GM19468 (cell line): ENCODE measurements around the gene SLC22A12.

ENCODE experiments used
- ATAC-seq: cut with Tn5 transposase; IDR thresholded peaks from one replicate; pipeline ENCODE4 v1.9.1; 2021; ENCODE audit warnings: mild to moderate bottlenecking, moderate library complexity, moderate number of reproducible peaks; ENCODE audit not compliant: unreplicated experiment; ENCODE audit errors: extremely low read depth

Gene SLC22A12

GRCh38 chr11:64561984-64562722 is 28.9 kb upstream of the SLC22A12 start:
- ATAC-seq = no peak

DNA sequence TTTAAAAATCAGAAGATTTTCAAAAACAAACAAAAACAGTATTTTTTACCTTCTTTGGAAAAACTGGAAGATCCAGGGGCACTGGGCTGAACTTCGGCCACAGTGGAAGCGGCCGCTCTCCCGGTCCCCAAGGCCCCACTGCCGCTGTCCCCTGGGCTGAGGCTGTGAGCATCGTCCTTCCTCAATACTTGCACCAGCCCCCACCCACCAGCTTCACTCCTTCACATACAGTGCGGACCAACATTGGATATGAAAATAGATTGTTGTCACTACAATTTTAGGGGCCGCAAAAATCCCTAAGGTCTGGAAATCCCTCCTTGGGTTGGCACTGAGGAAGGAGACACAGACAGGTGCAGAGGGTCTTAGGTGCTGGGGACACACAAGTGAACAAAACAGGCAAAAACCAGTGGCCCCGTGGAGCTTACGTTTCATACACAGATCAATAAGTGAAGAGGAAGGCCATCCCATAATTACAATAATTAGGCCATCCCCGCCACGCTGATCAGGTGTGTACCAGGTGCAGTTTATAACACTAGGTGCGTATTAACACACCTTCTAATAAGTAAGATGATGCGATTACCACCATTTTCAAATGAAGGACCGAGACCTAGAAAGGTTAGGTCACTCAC is 28.2 kb upstream of the SLC22A12 start:
- ATAC-seq = no peak

DNA sequence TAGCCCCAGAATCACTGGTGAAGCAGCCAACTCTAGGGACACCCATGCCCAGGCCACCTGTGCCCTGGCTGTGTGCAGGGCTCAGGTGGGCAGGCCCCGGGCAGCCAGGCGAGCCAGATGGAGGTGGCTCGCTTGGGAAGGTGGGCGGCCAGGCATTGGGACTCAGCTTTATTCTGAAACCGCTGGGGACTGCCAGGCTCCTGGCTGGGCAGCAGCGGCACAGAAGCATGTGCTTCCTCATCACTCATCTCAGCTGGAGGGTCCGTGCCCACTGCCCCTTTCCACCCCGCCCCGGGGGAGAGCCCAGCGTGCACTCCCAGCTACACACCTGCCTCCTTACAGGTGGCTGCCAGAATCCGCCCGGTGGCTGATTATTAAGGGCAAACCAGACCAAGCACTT is 27.1 kb upstream of the SLC22A12 start:
- no peak for ATAC-seq

DNA sequence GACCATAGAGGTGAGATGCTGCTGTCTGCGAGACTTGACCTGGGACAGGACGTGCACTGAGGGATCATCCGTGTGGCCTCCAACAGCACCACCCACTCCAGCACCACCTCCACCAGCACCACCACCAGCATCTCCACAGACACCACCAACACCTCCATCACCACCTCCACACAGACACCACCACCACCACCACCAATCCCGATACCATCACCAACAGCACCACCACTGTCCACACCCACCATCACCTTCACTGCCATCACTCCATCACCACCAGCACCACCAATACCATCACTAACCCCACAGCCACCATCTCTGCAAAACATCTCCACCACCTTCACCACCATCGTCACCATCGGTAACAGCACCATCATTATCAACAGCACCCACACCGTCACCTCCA is 26.6 kb upstream of the SLC22A12 start:
- ATAC-seq = no peak

- ATAC-seq = no peak
Measured at GRCh38 chr11:64564947-64565889, 25.8 kb upstream of the SLC22A12 start.

- no peak for ATAC-seq
Measured at GRCh38 chr11:64566042-64566914, 24.7 kb upstream of the SLC22A12 start.

- ATAC-seq = no peak
Measured at GRCh38 chr11:64566915-64567891, 23.8 kb upstream of the SLC22A12 start.

DNA sequence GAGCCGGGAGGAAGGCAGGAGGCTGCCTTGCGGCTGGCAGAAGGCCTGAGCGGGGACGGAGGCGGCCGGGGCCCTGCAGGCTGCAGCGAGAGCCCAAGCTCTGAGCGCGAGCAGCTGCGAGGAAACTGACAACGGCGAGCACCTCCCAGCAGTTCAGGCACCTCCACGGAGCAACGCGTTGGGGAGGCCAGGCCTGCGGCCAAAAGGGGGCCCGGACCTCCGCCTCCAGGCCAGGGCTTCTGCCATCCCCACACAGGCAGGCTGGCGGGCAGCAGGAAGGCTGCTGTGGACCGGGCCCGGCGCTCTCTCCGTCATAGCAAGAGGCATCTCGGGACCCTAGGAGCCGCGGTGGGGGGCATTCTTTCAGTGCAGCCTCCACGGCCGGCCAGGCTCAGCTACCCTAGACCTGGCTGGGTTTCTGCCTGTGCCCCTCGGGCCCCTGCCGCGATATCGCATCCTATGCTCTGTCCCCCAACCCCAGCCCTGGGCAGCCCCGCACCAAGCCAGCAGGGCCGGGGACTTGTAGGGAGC is 22.9 kb upstream of the SLC22A12 start:
- ATAC-seq = no peak

DNA sequence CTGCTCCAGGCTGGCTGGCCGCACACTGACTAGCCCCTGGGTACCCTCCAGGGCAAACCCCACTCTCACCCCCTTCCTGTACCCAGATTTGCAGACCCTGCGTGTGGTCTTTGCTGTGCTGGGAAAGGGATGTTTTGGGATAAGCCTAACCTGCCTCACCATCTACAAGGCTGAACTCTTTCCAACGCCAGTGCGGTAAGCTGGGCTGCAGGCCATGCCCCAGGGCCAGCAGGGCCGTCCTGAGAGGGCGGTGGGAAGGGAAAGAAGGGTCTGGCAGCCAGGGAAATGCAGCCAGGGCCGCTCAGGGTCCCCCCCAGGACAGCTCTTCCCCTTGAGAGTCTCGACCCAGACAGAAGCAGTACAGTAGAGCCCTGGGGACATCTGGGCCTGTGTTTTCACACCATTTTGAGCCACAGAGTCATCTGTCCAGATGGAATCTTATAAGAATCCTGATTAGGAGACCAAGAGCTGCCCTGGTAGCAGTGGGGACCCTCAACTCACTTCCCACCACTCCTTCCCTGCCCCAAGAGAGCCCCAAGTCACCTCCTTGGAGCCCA is 22.4 kb upstream of the SLC22A12 start:
- ATAC-seq = no peak

GRCh38 chr11:64569300-64569970 is 21.6 kb upstream of the SLC22A12 start:
- ATAC-seq = no peak

DNA sequence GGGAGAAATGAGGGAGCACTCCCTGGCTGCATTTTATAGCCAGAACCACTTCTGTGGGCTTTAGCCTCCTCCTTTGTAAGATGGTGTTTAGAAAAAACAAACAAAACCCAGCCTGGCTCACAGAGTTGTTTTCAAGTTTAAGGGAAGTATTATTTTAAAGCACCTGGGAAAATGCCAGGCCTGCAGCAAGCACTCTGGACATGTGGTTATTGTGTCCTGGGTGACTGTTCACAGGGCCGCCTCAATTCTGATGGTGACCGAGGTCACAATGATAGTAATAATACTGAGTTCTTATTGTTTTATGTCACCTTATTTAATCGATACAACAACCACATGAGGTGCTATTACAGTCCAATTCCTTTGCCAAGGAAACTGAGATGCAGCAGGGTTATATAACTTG is 20.7 kb upstream of the SLC22A12 start:
- no peak for ATAC-seq

DNA sequence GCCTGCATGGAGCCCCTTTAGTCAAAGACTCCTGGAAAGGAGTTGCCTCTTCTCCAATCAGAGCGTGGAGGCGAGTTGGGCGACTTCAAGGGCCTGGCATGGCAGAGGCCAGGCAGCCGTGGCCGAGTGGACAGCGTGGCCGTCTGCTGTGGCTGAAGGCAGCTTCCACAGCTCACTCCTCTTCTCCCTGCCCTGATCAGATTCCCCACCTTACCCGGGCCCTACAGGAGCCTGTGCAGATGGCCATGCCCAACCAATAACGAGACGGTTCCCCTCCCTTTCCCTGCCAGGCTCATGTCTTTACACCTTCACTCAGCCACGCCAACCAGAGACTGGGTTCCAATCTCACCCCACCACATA is 20.0 kb upstream of the SLC22A12 start:
- no peak for ATAC-seq

GRCh38 chr11:64571410-64572091 is 19.5 kb upstream of the SLC22A12 start:
- no peak for ATAC-seq

- no peak for ATAC-seq
Measured at GRCh38 chr11:64572143-64572542, 18.9 kb upstream of the SLC22A12 start.

- ATAC-seq = no peak
Measured at GRCh38 chr11:64577202-64577601, 13.8 kb upstream of the SLC22A12 start.

- ATAC-seq = no peak
Measured at GRCh38 chr11:64580412-64580811, 10.6 kb upstream of the SLC22A12 start.

- no peak for ATAC-seq
Measured at GRCh38 chr11:64581057-64581523, 9.9 kb upstream of the SLC22A12 start.
